HEK293 (cell line): ENCODE data around the gene TSPAN3.

Experiments
- CTCF ChIP-seq: fragments of 450-650 bp; formaldehyde crosslinking; IDR thresholded peaks from 2 replicates; pipeline ENCODE4 v1.5.1; 2016; ENCODE audit warnings: missing biosample characterization, missing genetic modification characterization
- GLI2 ChIP-seq: fragments of 450-650 bp; formaldehyde crosslinking; IDR thresholded peaks from 2 replicates; pipeline ENCODE4; 2017; ENCODE audit warnings: missing biosample characterization, missing genetic modification characterization, low read depth, borderline replicate concordance
- GLIS1 ChIP-seq: fragments of 450-650 bp; formaldehyde crosslinking; IDR thresholded peaks from 2 replicates; pipeline ENCODE4 v1.5.1; 2016; ENCODE audit warnings: missing biosample characterization, missing genetic modification characterization
- KLF10 ChIP-seq: fragments of 450-650 bp; IDR thresholded peaks from 2 replicates; pipeline ENCODE4 v1.5.1; 2018; ENCODE audit warnings: missing biosample characterization, mild to moderate bottlenecking, missing genetic modification characterization
- PATZ1 ChIP-seq: fragments of 450-650 bp; formaldehyde crosslinking; IDR thresholded peaks from 2 replicates; pipeline ENCODE4 v1.5.1; 2016; ENCODE audit warnings: missing biosample characterization, missing genetic modification characterization
- PBX3 ChIP-seq: sonication (generic); formaldehyde crosslinking; IDR thresholded peaks from 2 replicates; pipeline ENCODE4 v1.8.1; 2022; ENCODE audit warnings: mild to moderate bottlenecking, moderate library complexity, missing genetic modification reagents
- SP2 ChIP-seq: fragments of 450-650 bp; formaldehyde crosslinking; IDR thresholded peaks from 2 replicates; pipeline ENCODE4 v1.5.1; 2016; ENCODE audit warnings: missing biosample characterization, missing genetic modification characterization
- ZFP41 ChIP-seq: fragments of 450-650 bp; formaldehyde crosslinking; IDR thresholded peaks from 2 replicates; pipeline ENCODE4 v1.5.1; 2016; ENCODE audit warnings: missing biosample characterization, missing genetic modification characterization, borderline replicate concordance
- ZNF211 ChIP-seq: fragments of 450-650 bp; formaldehyde crosslinking; IDR thresholded peaks from 2 replicates; pipeline ENCODE4 v1.5.1; 2016; ENCODE audit warnings: low read depth, missing biosample characterization, missing genetic modification characterization
- ZNF302 ChIP-seq: fragments of 450-650 bp; formaldehyde crosslinking; IDR thresholded peaks from 2 replicates; pipeline ENCODE4 v1.5.1; 2016; ENCODE audit warnings: missing biosample characterization, missing genetic modification characterization, low read depth
- ZNF530 ChIP-seq: fragments of 450-650 bp; formaldehyde crosslinking; IDR thresholded peaks from 2 replicates; pipeline ENCODE4 v1.5.1; 2016; ENCODE audit warnings: low read depth, missing biosample characterization, missing genetic modification characterization
- ZNF626 ChIP-seq: fragments of 450-650 bp; sonication (Bioruptor Pico); formaldehyde crosslinking; IDR thresholded peaks from 2 replicates; pipeline ENCODE4 v1.5.1; 2018; ENCODE audit warnings: missing biosample characterization, missing genetic modification characterization, inconsistent platforms

GRCh38 chr15:77038312-77039216 is 32.3 kb downstream of the TSPAN3 start:
- no peak for TF ChIP-seq CTCF (tag by site-specific recombination)
- no peak for TF ChIP-seq ZNF302 (tag by site-specific recombination)
- TF ChIP-seq ZNF211 (tag by site-specific recombination) = no peak
- TF ChIP-seq KLF10 (tag by site-specific recombination) = no peak
- no peak for TF ChIP-seq ZNF626
- no peak for TF ChIP-seq PBX3 (CRISPR knock-in tag)
- TF ChIP-seq SP2 (tag by site-specific recombination) = no peak
- TF ChIP-seq PATZ1 = no peak
- no peak for TF ChIP-seq ZFP41 (tag by site-specific recombination)
- no peak for TF ChIP-seq ZNF530 (tag by site-specific recombination)
- no peak for TF ChIP-seq GLI2 (tag by site-specific recombination)
- no peak for TF ChIP-seq GLIS1
